Neural cell (in vitro differentiated cells): ENCODE measurements around the gene DAD1. TPM values are rescaled to one million over a fixed set of nuclear protein-coding genes. Genes with fewer than 3 reads are reported as not detected.

Experiments used
- H2AFZ ChIP-seq: fragments of 200-600, 300-800 bp; sonication (generic), shearing (Covaris generic); 2 replicates; pipeline ENCODE4 v1.6.0; 2014; ENCODE audit warnings: low read depth, mild to moderate bottlenecking, antibody characterized with exemption, low read length, moderate library complexity
- H3F3A ChIP-seq: fragments of 200-600 bp; shearing (Covaris generic); 2 replicates; pipeline ENCODE4 v1.6.1; 2016; ENCODE audit warnings: mild to moderate bottlenecking, moderate library complexity, mixed read lengths, antibody characterized with exemption, low read length; ENCODE audit not compliant: insufficient read depth, poor library complexity, severe bottlenecking
- H3K27ac ChIP-seq: fragments of 200-600, 300-800 bp; sonication (generic), shearing (Covaris generic); 2 replicates; pipeline ENCODE4 v1.5.1; 2014; ENCODE audit warnings: mild to moderate bottlenecking, low read length, moderate library complexity
- H3K27me3 ChIP-seq: fragments of 300-800, 200-600 bp; sonication (generic), shearing (Covaris generic); 2 replicates; pipeline ENCODE4 v1.6.0; 2014; ENCODE audit warnings: mild to moderate bottlenecking, low read depth, low read length, moderate library complexity; ENCODE audit not compliant: insufficient read depth
- H3K36me3 ChIP-seq: fragments of 300-800, 200-600 bp; sonication (generic), shearing (Covaris generic); 2 replicates; pipeline ENCODE4 v1.5.1; 2014; ENCODE audit warnings: mild to moderate bottlenecking, antibody characterized with exemption, low read length, moderate library complexity; ENCODE audit not compliant: insufficient read depth
- H3K4me2 ChIP-seq: fragments of 300-800, 200-600 bp; sonication (generic), shearing (Covaris generic); 2 replicates; pipeline ENCODE4 v1.6.0; 2014; ENCODE audit warnings: mild to moderate bottlenecking, low read length
- H3K4me3 ChIP-seq: fragments of 300-800, 200-600 bp; sonication (generic), shearing (Covaris generic); 2 replicates; pipeline ENCODE4 v1.5.1; 2014; ENCODE audit warnings: mild to moderate bottlenecking, low read length, moderate library complexity
- H3K79me2 ChIP-seq: fragments of 200-600 bp; shearing (Covaris generic); replicated peaks from 2 replicates; pipeline ENCODE4 v1.6.0; 2014; ENCODE audit warnings: mild to moderate bottlenecking, low read length, moderate library complexity; ENCODE audit not compliant: insufficient read depth
- H3K9ac ChIP-seq: fragments of 300-800, 200-600 bp; sonication (generic), shearing (Covaris generic); 2 replicates; pipeline ENCODE4 v1.6.1; 2016; ENCODE audit warnings: mild to moderate bottlenecking, low read length, mixed read lengths
- H3K9me2 ChIP-seq: fragments of 200-600 bp; shearing (Covaris generic); 2 replicates; pipeline ENCODE4 v1.6.1; 2016; ENCODE audit warnings: mild to moderate bottlenecking, low read length, mixed read lengths; ENCODE audit not compliant: insufficient read depth
- H3K9me3 ChIP-seq: fragments of 200-600, 300-800 bp; sonication (generic), shearing (Covaris generic); 2 replicates; pipeline ENCODE4 v1.6.1; 2016; ENCODE audit warnings: mild to moderate bottlenecking, mixed run types, low read length, moderate library complexity, mixed read lengths
- H4K20me1 ChIP-seq: fragments of 200-600 bp; shearing (Covaris generic); 2 replicates; pipeline ENCODE4 v1.6.1; 2016; ENCODE audit warnings: mild to moderate bottlenecking, mixed run types; ENCODE audit not compliant: insufficient read depth
- EP300 ChIP-seq: fragments of 450-650 bp; conservative IDR thresholded peaks from 2 replicates; pipeline ENCODE4 v1.6.1; 2014; ENCODE audit warnings: antibody characterized with exemption, mild to moderate bottlenecking, moderate library complexity; ENCODE audit not compliant: poor library complexity, severe bottlenecking
- EZH2 ChIP-seq: fragments of 200-600, 300-800 bp; shearing (Covaris generic), sonication (generic); IDR thresholded peaks from 2 replicates; pipeline ENCODE4 v1.6.1; 2014; ENCODE audit warnings: antibody characterized with exemption, low read length, borderline replicate concordance, mild to moderate bottlenecking; ENCODE audit not compliant: insufficient read depth, poor library complexity, severe bottlenecking
- POLR2AphosphoS5 ChIP-seq: IDR thresholded peaks from 2 replicates; pipeline ENCODE4 v1.6.1; 2012
- TAF1 ChIP-seq: IDR thresholded peaks from 2 replicates; pipeline ENCODE4 v1.6.1; 2012; ENCODE audit warnings: low read depth
- polyA plus RNA-seq: library from polyadenylated mRNA; depleted of rRNA; stranded (reverse); fragments of >200 nt; gene quantifications from 2 replicates; pipeline ENCODE4 v1.2.3, GENCODE V29; 2014
- TF ChIP-seq, protein P1 (sequence below): IDR thresholded peaks from 2 replicates; pipeline ENCODE4 v1.6.1; 2012; ENCODE audit warnings: borderline replicate concordance

Gene DAD1
- polyA plus RNA-seq, 1 donor from 2014 or later, result 369 TPM

DNA sequence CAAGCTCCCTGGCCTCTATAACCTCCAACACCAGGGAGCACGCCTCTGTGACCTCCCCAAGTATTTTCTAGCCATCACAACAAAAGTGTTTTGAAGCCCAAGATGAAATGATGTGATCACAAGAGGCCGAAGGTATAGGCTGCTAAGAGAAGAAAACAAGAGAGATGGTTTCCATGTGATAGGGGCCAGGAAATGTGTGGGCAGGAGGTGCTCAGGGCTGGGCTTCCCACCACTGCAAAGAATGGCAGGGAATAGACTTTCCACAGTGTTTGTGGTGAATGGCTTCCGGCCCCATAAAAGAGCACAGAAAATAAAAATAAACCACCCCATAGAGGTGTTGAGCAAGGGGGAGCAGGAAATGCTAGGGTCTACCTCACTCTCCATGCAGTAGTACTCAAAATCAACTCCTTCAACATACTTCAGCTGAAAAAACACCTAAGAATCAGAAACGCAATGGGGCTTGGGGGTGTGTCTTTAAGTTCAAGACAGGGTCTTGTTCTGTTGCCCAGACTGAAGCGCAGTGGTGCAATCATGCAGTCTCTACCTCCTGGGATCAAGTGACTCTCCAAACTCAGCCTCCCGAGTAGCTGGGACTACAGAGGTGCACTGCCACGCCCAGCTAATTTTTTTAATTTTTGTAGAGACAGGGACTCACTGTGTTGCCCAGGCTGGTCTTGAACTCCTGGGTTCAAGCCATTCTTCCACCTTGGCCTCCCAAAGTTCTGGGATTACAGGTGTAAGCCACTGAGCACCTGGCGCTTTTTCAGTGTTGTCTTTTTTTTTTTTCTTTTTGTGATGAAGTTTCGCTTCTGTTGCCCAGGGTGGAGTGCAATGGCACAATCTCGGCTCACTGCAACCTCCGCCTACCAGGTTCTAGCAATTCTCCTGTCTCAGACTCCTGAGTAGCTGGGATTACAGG is 27.1 kb downstream of the DAD1 start:
- no peak overlapping the region for H3K27ac ChIP-seq
- H2AFZ ChIP-seq, result no peak overlapping the region
- H3K36me3 ChIP-seq, result no peaks in the 10 kb centered on the region
- H3K9ac ChIP-seq, result no peak overlapping the region
- no peaks in the 10 kb centered on the region for H3K9me2 ChIP-seq
- H3K4me3 ChIP-seq, result no peak overlapping the region
- H3K79me2 ChIP-seq, result no peaks in the 10 kb centered on the region
- TF ChIP-seq EZH2 (no peak), EP300 (no peak)
- TF ChIP-seq, protein P1, sequence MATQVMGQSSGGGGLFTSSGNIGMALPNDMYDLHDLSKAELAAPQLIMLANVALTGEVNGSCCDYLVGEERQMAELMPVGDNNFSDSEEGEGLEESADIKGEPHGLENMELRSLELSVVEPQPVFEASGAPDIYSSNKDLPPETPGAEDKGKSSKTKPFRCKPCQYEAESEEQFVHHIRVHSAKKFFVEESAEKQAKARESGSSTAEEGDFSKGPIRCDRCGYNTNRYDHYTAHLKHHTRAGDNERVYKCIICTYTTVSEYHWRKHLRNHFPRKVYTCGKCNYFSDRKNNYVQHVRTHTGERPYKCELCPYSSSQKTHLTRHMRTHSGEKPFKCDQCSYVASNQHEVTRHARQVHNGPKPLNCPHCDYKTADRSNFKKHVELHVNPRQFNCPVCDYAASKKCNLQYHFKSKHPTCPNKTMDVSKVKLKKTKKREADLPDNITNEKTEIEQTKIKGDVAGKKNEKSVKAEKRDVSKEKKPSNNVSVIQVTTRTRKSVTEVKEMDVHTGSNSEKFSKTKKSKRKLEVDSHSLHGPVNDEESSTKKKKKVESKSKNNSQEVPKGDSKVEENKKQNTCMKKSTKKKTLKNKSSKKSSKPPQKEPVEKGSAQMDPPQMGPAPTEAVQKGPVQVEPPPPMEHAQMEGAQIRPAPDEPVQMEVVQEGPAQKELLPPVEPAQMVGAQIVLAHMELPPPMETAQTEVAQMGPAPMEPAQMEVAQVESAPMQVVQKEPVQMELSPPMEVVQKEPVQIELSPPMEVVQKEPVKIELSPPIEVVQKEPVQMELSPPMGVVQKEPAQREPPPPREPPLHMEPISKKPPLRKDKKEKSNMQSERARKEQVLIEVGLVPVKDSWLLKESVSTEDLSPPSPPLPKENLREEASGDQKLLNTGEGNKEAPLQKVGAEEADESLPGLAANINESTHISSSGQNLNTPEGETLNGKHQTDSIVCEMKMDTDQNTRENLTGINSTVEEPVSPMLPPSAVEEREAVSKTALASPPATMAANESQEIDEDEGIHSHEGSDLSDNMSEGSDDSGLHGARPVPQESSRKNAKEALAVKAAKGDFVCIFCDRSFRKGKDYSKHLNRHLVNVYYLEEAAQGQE, result no peak
- H3K27me3 ChIP-seq, result no peaks in the 10 kb centered on the region
- H4K20me1 ChIP-seq, result no peaks in the 10 kb centered on the region
- H3K9me3 ChIP-seq, result no peaks in the 10 kb centered on the region
- H3F3A ChIP-seq, result no peaks in the 10 kb centered on the region
- no peak overlapping the region for H3K4me2 ChIP-seq

DNA sequence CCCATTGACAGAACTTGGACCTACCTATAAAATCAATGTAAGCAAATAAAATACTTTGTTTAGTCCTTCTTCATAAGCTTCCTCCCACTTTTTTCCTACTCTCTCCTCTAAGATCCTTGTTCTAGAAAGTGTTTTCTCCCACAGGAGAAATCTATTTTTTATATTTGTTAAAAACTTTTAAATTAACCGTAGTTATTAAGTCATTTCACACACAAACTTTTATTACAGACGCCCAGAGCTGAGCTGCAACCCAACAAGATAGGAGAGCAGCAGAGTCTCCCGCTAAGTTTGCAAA is 27.7 kb downstream of the DAD1 start:
- TF ChIP-seq POLR2AphosphoS5, result no peak
- Histone ChIP-seq H3K4me2 (no peak overlapping the region), H3K9me3 (no peaks in the 10 kb centered on the region), H2AFZ (no peak overlapping the region), H3K36me3 (no peaks in the 10 kb centered on the region), H3K79me2 (no peaks in the 10 kb centered on the region), H3K4me3 (no peak overlapping the region), H4K20me1 (no peaks in the 10 kb centered on the region), H3K9ac (no peak overlapping the region), H3K9me2 (no peaks in the 10 kb centered on the region), H3F3A (no peaks in the 10 kb centered on the region), H3K27ac (no peak overlapping the region), H3K27me3 (no peaks in the 10 kb centered on the region)

DNA sequence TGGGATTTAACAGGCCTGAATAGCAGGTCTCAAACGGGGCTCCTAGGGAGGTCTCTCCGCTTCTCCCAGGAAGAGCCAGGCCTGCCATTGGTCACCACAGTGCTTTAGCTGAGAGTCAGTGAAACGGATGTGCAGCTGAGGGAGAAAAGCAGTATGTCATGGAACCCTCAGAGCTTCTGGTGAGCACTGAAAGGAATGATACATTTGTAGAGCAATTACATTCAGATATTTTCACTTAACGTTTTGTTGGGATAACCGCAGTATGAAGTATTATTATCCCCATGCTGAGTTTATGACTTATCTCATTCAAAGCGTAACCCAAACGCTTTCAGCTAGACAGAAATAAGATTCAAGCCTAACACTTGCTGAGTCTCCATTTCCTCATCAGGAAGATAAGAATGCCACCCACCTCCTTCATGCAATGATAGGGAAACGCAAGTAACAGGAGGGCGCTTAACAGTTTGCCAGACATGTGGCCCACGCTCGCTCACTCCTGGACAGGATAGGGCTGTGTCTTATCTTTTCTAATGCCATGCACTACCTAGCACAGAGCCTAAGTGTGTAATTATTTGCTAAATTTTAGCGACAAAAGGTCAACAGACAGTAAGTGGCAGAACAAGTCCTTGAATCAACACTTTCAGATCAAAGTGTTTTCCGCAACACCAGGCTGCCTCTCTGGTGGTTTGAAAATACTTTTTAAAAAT is 28.2 kb downstream of the DAD1 start:
- H3K79me2 ChIP-seq, result no peaks in the 10 kb centered on the region
- H4K20me1 ChIP-seq, result no peaks in the 10 kb centered on the region
- H3K9ac ChIP-seq, result no peak overlapping the region
- no peaks in the 10 kb centered on the region for H3K9me2 ChIP-seq
- H3K36me3 ChIP-seq, result no peaks in the 10 kb centered on the region
- no peaks in the 10 kb centered on the region for H3K27me3 ChIP-seq
- no peaks in the 10 kb centered on the region for H3K9me3 ChIP-seq
- TF ChIP-seq POLR2AphosphoS5 (peak; percentile 16), TAF1 (no peak)
- no peaks in the 10 kb centered on the region for H3F3A ChIP-seq
- no peak overlapping the region for H3K27ac ChIP-seq
- H2AFZ ChIP-seq, result no peak overlapping the region
- no peak overlapping the region for H3K4me2 ChIP-seq
- H3K4me3 ChIP-seq, result no peak overlapping the region
